BLaER1 treated with 17β-estradiol and CSF1 and Interleukin-3, amounts not matched to agents 10 nM and 100 nM (cell line): ENCODE data around the gene DOCK1.
"Not testable (repeated sequence)": the region's sequence is repeated elsewhere in the genome, so short reads cannot be mapped to it uniquely, and the experiment has no call there.

Experiments
- H3K27ac ChIP-seq, 11 experiments: shearing (Covaris generic); formaldehyde crosslinking; 2 replicates each; pipeline ENCODE4 v1.8.1; 2022
- H3K27me3 ChIP-seq, 11 experiments: shearing (Covaris generic); formaldehyde crosslinking; 2 replicates each; pipeline ENCODE4 v1.8.1; 2022
- H3K36me3 ChIP-seq, 11 experiments: shearing (Covaris generic); formaldehyde crosslinking; 2 replicates each; pipeline ENCODE4 v1.8.1; 2022
- H3K4me1 ChIP-seq, 10 experiments: shearing (Covaris generic); formaldehyde crosslinking; 2 replicates each; pipeline ENCODE4 v1.8.1; 2022
- H3K4me2 ChIP-seq, 11 experiments: shearing (Covaris generic); formaldehyde crosslinking; 2 replicates each; pipeline ENCODE4 v1.8.1; 2022
- H3K4me3 ChIP-seq, 10 experiments: shearing (Covaris generic); formaldehyde crosslinking; 2 replicates each; pipeline ENCODE4 v1.8.1; 2022
- H3K9ac ChIP-seq, 11 experiments: shearing (Covaris generic); formaldehyde crosslinking; 2 replicates each; pipeline ENCODE4 v1.8.1; 2022
- H3K9me3 ChIP-seq, 11 experiments: shearing (Covaris generic); formaldehyde crosslinking; replicated peaks in 1 of 11; 2 replicates each; pipeline ENCODE4 v1.8.1; 2022
- H4K20me1 ChIP-seq, 11 experiments: shearing (Covaris generic); formaldehyde crosslinking; 2 replicates each; pipeline ENCODE4 v1.8.1; 2022
- Cebpa-rat ChIP-seq, 11 experiments: shearing (Covaris generic); IDR thresholded peaks; 2 replicates each; pipeline ENCODE4 v1.8.1; 2022

DOCK1 gene

DNA sequence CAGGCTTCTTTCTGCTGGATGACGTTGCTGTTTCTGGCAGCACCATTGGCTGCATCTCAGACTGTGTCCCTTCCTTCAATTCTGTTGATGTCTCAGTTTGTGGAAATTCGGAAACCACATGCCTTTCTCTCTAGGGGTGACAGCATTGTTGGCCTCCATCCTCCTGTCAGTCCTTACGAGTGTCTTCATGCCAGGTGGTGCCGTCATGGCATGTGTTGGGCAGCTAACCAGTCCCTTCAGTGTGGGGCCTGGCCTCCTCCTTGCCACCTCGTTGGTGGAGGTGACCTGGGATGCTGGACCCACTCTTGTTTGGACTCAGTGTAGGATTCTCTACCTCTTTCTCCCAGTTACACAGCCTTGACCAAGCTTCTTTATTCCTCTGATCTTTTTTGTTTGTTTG is 402.8 kb downstream of the DOCK1 start:
- Histone ChIP-seq H4K20me1 (no peaks in the 10 kb centered on the region), H3K36me3 (no peaks in the 10 kb centered on the region), H3K4me1 (no peaks in the 10 kb centered on the region), H3K27me3 (no peaks in the 10 kb centered on the region), H3K27ac (no peak overlapping the region), H3K9me3 (no peaks in the 10 kb centered on the region), H3K4me2 (no peak overlapping the region), H3K4me3 (no peak overlapping the region), H3K9ac (no peak overlapping the region)
- no peak for TF ChIP-seq Cebpa-rat (IDR thresholded peaks at IDR 0.05)

DNA sequence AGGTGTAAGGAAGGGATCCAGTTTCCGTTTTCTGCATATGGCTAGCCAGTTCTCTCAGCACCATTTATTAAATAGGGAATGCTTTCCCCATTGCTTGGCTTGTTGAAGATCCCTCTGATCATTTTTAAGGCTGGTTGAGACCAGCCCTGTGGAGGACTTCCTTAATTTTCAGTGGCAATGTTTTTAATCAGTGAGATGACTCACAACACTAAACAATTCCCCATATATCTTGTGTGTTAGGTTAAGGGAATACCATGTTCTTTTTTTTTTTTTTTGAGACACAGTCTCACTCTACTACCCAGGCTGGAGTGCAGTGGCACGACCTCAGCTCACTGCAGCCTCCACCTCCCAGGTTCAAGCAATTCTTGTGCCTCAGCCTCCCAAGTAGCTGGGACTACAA is 404.4 kb downstream of the DOCK1 start:
- not testable (repeated sequence) for H3K9me3 ChIP-seq, H3K4me2 ChIP-seq, H3K4me3 ChIP-seq, H3K27ac ChIP-seq, H3K9ac ChIP-seq, H3K27me3 ChIP-seq, H3K36me3 ChIP-seq, H4K20me1 ChIP-seq, H3K4me1 ChIP-seq

DNA sequence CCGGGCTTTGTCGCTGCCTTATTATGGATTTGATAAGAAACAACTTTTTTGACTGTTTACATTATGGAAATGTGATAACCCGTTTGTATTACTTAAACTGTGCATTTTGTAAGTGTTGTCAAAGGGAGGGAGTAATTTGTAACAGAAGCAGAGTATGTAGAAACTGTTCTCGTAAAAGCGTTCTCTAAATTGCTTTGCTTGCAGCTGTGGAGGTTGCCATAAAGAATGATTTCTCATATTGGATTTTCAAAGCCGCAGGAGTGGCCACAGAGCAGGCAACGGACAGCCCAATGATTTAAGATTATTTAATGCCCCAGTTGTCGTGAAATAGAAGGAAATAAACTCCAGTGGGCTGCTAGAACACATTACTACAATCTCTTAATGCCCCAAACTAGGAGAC is 405.2 kb downstream of the DOCK1 start:
- Histone ChIP-seq H3K36me3 (no peaks in the 10 kb centered on the region), H3K4me3 (no peak overlapping the region), H3K9me3 (no peaks in the 10 kb centered on the region), H3K4me1 (no peaks in the 10 kb centered on the region), H3K4me2 (no peak overlapping the region), H3K27ac (no peak overlapping the region), H3K27me3 (no peaks in the 10 kb centered on the region), H3K9ac (no peak overlapping the region), H4K20me1 (no peaks in the 10 kb centered on the region)
- no peak for TF ChIP-seq Cebpa-rat (IDR thresholded peaks at IDR 0.05)

DNA sequence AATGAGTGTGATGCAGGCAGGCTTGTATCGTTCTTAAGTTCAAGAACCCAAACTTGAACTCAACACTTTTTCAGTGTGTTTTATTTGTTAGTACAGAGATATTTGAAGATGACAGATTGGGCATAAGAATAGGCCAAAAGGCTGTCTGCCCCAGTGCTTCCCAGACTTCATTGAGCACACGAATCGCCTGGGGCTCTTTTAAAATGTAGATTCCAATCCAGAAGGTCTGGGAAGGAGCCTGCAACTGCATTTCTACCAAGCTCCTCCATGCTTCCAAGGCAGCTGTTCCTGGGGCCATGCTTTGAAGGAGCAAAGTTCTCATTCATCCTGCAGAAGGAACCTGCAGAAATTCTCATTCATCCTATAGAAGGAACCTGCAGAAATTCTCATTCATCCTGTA is 405.7 kb downstream of the DOCK1 start:
- no peak overlapping the region for H3K27ac ChIP-seq
- no peaks in the 10 kb centered on the region for H3K4me1 ChIP-seq
- H4K20me1 ChIP-seq: no peaks in the 10 kb centered on the region
- H3K4me2 ChIP-seq: no peak overlapping the region
- no peak overlapping the region for H3K4me3 ChIP-seq
- no peak for TF ChIP-seq Cebpa-rat (IDR thresholded peaks at IDR 0.05)
- no peak overlapping the region for H3K9ac ChIP-seq
- H3K36me3 ChIP-seq: no peaks in the 10 kb centered on the region
- H3K9me3 ChIP-seq: no peaks in the 10 kb centered on the region
- H3K27me3 ChIP-seq: no peaks in the 10 kb centered on the region

DNA sequence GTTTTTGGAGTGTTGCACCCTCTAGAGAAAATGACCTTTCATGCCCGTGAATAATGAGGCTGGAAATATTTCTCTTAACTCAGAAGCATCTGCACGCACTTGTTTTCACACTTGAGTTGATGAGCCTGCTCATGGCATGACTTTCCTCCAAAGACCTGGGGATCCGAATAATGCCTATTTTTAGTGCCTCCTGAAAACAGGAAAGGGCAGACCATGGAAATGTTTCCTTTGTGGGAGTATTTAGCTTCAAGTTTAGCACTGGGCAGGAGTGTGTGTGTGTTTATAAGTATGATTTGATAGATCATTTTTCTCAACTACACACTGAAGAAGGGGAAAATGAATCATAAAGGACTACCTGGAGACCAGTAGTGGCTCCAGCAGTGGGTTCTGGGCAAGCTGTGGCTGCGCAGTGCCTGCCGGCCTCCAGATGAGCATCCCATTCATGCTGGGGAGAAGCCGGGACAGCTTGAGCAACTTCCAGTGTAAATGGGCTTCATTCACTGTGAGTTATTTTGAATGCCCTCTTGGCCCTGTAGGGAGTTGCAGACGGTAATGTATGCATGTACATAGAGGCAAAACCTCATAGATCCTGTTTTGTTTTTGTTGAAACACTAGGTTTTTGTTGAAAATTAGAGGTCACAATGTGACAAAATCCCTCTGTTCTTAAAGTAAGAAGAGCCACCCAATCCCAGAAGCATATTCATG is 408.9 kb downstream of the DOCK1 start:
- Histone ChIP-seq H3K9ac (no peak overlapping the region), H3K4me3 (no peak overlapping the region)
- no peak for TF ChIP-seq Cebpa-rat (IDR thresholded peaks at IDR 0.05)

DNA sequence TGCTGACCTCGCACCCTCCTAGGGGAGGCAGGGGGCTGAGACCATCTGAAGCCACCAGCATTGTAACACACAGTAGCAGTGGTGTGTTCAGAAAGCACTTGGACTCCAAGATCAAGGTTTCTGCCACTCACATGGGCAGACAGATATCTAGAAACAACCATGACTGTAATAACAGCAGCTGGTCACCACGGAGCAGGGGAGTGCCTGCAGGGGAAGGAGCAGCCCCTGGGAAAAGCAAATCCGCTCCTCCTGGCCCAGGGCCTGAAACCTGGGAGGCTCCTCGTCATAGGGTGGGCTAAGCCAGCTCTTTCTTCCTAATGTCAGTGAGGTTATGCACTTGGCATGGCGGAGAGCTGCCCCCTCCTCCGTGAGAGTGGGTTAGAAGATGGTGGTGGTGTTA is 409.6 kb downstream of the DOCK1 start:
- TF ChIP-seq Cebpa-rat (IDR thresholded peaks at IDR 0.05): no peak
- no peaks in the 10 kb centered on the region for H3K9me3 ChIP-seq
- no peaks in the 10 kb centered on the region for H3K4me1 ChIP-seq
- no peak overlapping the region for H3K9ac ChIP-seq
- H3K4me3 ChIP-seq: no peak overlapping the region
- no peaks in the 10 kb centered on the region for H4K20me1 ChIP-seq
- no peak overlapping the region for H3K27ac ChIP-seq
- H3K27me3 ChIP-seq: no peaks in the 10 kb centered on the region
- no peaks in the 10 kb centered on the region for H3K36me3 ChIP-seq
- no peak overlapping the region for H3K4me2 ChIP-seq

More for the DNA sequence above, 408.9 kb downstream of the DOCK1 start:
- Histone ChIP-seq H4K20me1 (no peaks in the 10 kb centered on the region), H3K4me1 (no peaks in the 10 kb centered on the region), H3K36me3 (no peaks in the 10 kb centered on the region), H3K4me2 (no peak overlapping the region), H3K27me3 (no peaks in the 10 kb centered on the region), H3K27ac (no peak overlapping the region), H3K9me3 (no peaks in the 10 kb centered on the region)

DNA sequence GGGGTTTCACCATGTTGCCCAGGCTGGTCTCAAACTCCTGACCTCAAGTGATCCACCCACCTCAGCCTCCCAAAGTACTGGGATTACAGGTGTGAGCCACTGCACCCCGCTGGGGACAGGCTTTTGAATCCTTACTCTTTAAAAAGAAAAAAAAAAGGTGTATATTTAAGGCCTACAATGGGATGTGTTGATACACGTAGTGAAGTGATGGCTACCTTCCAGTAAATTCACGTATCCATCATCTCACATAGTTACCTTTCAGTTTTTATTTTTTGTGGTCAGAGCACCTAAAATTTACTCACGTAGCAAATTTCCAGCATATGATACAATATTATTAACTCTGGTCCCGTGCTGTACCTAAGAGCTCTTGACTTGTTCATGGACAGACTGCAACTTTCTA is 410.7 kb downstream of the DOCK1 start:
- H3K4me1 ChIP-seq: no peaks in the 10 kb centered on the region
- no peak for TF ChIP-seq Cebpa-rat (IDR thresholded peaks at IDR 0.05)
- H3K36me3 ChIP-seq: no peaks in the 10 kb centered on the region
- no peaks in the 10 kb centered on the region for H3K9me3 ChIP-seq
- no peak overlapping the region for H3K27ac ChIP-seq
- H3K4me3 ChIP-seq: no peak overlapping the region
- H4K20me1 ChIP-seq: no peaks in the 10 kb centered on the region
- no peaks in the 10 kb centered on the region for H3K27me3 ChIP-seq
- no peak overlapping the region for H3K9ac ChIP-seq
- no peak overlapping the region for H3K4me2 ChIP-seq

DNA sequence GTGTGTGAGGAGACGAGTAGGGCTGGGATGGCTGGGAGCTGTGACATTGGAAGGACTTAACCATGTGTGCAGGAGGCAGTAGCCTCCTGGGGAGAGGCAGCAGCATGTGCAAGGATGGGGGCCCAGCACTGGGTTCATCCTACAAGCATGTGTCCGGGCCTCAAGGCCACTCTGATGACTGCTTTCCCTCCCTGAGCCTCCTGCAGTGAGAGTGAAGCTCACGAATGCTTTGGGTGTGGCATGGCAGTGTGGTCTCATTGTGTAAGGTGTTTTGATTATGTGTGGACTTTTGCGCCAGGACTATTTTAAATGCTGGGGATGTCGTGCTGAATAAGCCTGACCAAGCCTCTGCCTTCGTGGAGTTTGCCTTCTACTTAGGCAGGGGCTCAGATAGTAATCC is 413.2 kb downstream of the DOCK1 start:
- Histone ChIP-seq H3K27me3 (no peaks in the 10 kb centered on the region), H3K4me2 (no peak overlapping the region), H3K27ac (no peak overlapping the region), H3K4me3 (no peak overlapping the region), H3K36me3 (no peaks in the 10 kb centered on the region), H3K9ac (no peak overlapping the region), H3K9me3 (no peaks in the 10 kb centered on the region), H4K20me1 (no peaks in the 10 kb centered on the region), H3K4me1 (no peaks in the 10 kb centered on the region)
- TF ChIP-seq Cebpa-rat (IDR thresholded peaks at IDR 0.05): no peak

DNA sequence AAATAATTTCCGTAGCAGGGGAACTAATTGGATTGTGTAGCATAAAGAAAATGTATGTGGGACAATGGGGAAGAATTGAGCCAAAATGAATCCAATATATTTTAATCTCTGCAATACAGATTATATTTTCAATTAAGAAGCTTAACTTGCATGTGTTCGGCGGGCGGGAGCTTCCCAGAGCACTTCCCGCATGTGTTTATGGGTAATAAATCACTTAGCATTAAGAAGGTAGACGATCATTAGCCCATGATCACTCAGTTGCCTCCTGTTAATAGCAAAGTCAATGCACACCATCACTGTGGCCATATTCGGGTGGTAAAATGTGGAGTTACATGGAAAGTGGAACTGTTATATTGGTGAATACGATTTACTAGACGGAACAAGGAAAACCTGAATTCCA is 414.0 kb downstream of the DOCK1 start:
- Histone ChIP-seq H3K4me1 (no peaks in the 10 kb centered on the region), H3K27ac (no peak overlapping the region), H3K36me3 (no peaks in the 10 kb centered on the region), H3K4me2 (no peak overlapping the region), H3K27me3 (no peaks in the 10 kb centered on the region), H3K9ac (no peak overlapping the region), H3K9me3 (no peaks in the 10 kb centered on the region), H3K4me3 (no peak overlapping the region), H4K20me1 (no peaks in the 10 kb centered on the region; a peak in 1 of 22 replicates)
- no peak for TF ChIP-seq Cebpa-rat (IDR thresholded peaks at IDR 0.05)

DNA sequence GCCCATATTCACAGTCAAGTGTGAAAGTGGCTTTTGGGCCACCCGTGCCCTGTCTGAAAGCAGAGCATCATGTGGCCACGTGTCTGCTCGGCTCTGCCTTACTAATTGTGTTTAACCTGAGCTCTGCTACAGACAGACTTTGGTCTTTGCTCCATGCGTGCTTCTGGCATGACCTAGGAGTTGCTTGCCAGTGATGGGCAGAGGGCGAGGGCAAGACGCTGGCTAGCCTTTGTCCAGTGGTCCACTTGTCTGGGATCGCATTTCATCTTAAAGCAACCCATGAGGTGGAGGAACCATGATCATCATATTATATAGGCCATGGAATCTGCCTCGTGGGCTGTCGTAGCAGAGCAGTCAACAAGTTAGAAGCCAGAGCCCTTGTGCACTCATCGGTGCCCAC is 414.5 kb downstream of the DOCK1 start:
- no peaks in the 10 kb centered on the region for H3K27me3 ChIP-seq
- H3K27ac ChIP-seq: no peak overlapping the region
- no peak overlapping the region for H3K9ac ChIP-seq
- H3K4me3 ChIP-seq: no peak overlapping the region
- no peak for TF ChIP-seq Cebpa-rat (IDR thresholded peaks at IDR 0.05)
- H3K9me3 ChIP-seq: no peaks in the 10 kb centered on the region
- H4K20me1 ChIP-seq: no peaks in the 10 kb centered on the region; a peak in 1 of 22 replicates
- H3K36me3 ChIP-seq: no peaks in the 10 kb centered on the region
- no peak overlapping the region for H3K4me2 ChIP-seq
- H3K4me1 ChIP-seq: no peaks in the 10 kb centered on the region
